HT1080 (cell line): ENCODE measurements around the gene EPB41L2. TPM values are rescaled to one million over a fixed set of nuclear protein-coding genes. Genes with fewer than 3 reads are reported as not detected.
"Not testable (repeated sequence)": the region's sequence is repeated elsewhere in the genome, so short reads cannot be mapped to it uniquely, and the experiment has no call there.

Experiments
- DNase-seq: peaks from one replicate; pipeline ENCODE4 v3.0.0-alpha.2; 2015; ENCODE audit warnings: low read depth
- total RNA-seq: library from RNA; depleted of rRNA; stranded (reverse); fragments of >200 nt; shearing (Covaris generic); gene quantifications from 2 replicates; pipeline ENCODE4 v1.2.3, GENCODE V29; 2014

The EPB41L2 gene
- total RNA-seq, 1 experiment from 2014 or later: 32.5 TPM

- DNase-seq: no peak
These were observed 58.1 kb downstream of the EPB41L2 start for GRCh38 chr6:131004936-131005335.

GRCh38 chr6:131004387-131004755 is 58.7 kb downstream of the EPB41L2 start:
- DNase-seq: no peak

DNA sequence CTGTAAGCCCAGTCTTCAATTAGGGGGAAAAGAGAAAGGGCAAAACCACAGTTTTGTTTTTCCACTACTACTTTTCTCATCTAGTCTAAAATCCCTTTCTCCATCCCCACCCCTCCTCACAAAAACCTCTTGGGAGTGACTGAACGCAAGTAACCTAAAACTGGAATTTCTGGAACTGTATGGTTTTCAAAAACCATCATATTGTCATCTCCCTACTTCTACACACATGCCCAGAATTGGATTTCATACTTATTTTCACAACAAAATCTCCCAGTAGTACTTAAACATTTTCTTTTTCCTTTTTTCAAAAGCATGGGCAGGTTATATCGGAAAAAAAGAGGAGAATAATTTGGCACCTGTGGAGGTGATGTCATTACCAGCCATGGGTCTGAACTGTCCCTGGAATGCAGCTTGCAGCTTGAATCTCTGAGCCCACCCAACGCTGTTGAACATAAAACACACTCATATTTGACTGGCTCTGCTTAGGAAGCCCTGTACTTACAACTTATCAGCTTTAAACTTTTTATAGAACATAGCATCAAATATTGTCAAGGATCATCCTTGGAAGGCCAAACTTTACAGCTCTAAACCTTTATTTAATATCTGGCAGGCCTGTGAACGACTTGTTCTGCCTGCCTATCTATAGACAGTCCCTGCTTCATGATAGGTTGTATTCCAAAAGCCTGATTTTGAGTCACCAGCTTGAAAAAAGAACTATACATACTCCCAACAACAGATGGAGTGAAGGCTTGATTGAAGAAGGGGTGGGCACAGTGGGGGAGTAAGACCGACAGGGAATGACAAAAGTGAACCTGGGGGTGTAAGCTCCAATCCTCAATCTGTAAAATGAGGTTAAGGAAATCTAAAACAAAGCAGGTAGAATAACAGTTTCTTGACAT is 59.3 kb downstream of the EPB41L2 start:
- no peak for DNase-seq

DNA sequence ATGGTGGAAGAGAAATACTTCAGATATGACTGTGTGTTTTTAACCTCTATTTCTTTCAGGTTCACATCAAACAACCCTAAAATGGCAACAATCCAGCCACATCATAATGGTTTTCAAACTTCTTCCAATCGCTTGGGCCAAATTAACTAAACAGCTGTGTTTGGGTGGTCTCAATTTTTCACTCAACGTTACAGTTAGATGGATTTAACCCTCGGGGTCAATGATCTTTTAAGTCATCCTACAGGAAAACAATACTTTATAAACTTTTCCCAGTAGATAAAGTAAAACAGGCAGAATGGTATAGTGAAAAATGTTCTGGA is 60.4 kb downstream of the EPB41L2 start:
- DNase-seq: no peak

GRCh38 chr6:131001945-131002660 is 60.9 kb downstream of the EPB41L2 start:
- DNase-seq: no peak

DNA sequence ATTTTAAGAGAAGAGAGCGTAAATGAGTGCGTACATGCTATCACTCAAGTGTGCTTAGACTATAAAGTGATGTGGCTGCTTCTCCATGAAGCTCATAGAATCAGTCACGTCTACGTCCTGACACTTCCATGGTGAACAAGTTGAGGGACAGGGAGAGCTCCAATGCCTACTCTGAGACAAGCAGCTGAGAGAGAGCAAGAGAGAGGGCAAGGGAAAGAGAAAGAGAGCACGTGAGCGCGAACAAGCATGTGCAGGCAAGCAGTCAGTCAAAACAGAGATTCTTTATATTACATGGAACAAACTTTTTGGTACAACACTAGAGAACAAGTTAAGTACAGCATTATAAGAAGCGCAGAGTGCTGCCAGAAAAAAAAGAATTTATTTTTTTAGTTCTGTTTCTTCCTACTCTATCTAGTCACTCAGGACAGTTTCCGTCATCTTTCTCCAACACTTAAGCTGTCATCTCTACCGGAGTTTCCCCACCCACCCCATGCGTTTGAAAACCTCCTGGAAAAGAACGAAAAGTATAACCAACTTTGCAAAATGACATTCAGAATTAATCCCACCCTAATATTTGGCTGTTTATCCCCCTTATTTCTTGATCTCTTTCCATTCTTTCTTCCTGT is 61.8 kb downstream of the EPB41L2 start:
- DNase-seq: no peak

DNA sequence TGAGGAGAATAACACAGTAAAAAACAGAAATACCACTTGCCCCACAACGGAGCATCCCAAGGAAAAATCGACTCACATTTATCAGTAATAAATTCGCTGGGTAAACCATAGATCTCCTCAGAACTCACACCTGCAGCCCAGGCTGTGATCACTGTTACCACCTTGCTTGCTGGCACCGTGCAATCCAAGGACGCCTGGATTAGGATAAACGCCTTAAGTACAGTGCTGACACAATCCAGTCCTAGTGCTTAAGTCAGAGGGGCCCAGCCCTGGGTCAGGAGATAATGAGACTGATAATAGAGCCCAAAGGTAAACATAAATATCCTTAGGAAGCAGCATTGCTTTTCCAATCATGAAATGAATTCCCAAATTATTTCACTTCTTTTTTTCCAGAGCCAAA is 62.5 kb downstream of the EPB41L2 start:
- no peak for DNase-seq

DNA sequence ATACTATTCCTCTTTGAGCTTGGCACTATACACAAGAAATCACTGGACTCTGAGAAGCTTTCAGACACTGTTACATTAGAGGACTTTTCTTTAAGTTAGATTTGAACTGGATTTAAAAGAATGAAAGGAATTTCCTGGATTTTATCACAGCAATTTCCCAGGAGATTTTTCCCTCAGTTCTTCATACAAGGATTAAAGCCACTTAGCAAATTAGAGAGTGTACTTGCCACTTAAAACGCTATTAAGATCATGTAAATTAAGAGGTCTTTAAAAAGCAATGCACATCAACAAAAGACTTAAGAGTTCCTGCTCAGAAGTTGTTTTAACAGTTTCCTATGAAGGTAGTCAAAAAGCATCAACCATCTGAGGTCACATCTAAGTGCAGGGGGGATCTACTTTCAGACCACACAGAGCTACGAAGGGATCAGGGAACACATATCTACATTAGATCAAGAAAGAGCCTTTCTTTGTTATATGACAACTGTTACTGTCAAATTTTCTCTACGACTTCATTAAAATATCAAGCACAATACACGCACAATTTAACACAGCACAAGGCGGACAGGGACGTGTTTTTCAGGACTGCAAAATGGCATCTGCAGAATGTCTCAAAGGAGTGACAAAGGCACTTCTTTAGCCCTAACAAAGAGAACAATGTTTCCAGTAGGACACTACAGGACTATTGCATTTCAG is 65.8 kb downstream of the EPB41L2 start:
- peak; percentile 6 for DNase-seq

DNA sequence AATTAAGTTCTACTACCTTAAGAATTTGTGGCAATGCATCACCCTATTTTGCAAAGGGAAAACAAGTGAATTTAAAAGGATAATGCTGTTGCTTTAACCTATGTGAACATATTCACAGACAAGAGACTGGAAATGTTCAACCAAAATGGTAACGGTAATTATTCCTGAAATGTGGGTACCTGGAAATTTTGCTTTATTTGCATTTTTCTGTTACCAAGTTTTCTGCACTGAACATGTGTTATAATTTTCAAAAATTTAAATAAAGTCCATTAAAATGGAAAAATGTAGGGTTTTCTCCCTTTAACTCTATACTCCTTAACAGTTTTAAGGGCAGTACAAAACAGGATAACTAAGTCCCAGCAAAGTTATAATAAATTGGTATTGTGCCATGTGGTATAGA is 66.4 kb downstream of the EPB41L2 start:
- no peak for DNase-seq

DNA sequence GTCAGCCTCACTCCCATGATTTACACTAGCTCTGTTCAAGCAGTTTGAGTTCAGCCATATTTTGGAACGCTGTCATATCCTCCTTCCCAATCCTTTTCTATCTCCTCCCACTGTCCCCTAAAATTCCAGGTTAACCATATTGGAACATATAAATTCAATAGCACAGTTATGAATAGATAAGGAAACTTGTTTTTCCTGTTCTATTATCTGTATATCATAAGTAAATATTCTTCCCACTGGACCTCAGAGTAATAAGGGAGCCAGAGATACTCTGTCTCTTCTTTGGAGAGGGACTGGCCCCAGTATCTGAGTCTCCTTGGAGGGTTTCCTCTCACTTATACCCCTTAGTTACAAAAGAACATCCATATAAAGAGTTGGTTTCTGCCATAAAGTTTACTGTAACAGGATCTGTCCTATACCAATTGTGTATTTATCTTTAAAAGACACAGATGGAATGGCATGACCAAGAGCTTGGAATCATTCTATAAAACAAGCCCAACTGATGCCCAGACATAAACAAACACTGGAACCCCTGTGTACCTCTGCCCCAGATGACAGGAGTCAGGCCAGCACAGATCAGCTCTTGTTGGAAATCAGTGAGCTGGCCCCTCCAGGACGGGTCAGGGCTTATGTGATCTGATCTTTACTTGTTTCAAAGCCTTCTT is 67.1 kb downstream of the EPB41L2 start:
- no peak for DNase-seq

GRCh38 chr6:130994319-130995097 is 68.5 kb downstream of the EPB41L2 start:
- DNase-seq: no peak

- DNase-seq: no peak
These were observed 69.7 kb downstream of the EPB41L2 start for GRCh38 chr6:130993292-130993765.

GRCh38 chr6:130991422-130992137 is 71.5 kb downstream of the EPB41L2 start:
- DNase-seq: no peak

DNA sequence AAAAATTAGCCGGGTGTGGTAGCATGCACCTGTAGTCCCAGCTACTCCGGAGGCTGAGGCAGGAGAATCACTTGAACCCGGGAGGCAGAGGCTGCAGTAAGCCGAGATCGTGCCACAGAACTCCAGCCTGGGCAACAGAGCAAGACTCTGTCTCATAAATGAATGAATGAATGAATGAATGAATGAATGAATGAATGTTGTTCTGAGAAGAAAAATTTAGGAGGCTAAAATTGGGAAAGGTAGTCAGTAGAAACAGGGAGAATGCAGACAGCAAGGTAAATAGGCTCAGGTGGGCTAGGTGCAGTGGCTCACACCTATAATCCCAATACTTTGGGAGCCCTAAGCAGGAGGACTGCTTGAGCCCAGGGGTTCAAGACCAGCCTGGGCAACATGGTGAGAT is 75.5 kb downstream of the EPB41L2 start:
- DNase-seq: not testable (repeated sequence)

GRCh38 chr6:130985115-130985514 is 77.9 kb downstream of the EPB41L2 start:
- no peak for DNase-seq

DNA sequence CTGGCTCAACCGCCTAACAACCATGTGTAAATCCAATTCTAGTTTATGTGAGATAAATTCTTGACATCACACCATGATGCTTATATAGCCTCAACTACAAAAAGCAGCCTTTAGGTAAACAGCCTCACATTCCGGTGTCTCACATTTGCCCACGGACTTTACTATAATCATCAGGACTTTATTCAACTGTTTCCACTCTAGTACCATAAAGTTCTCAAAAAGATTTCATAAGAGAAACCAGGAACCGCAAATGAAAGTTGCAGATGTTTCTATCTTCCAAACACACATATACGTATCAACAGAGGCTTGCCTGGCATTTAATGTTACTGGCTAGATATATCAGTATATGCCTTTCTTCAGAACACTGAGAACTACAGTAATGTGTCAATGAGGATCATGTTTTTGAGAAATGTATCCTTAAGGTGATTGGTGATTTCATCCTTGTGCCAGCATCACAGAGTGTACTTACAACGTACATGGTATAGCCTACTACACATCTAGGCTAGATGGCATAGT is 80.0 kb downstream of the EPB41L2 start:
- DNase-seq: no peak

- no peak for DNase-seq
These were observed 80.9 kb downstream of the EPB41L2 start for GRCh38 chr6:130982135-130982534.

DNA sequence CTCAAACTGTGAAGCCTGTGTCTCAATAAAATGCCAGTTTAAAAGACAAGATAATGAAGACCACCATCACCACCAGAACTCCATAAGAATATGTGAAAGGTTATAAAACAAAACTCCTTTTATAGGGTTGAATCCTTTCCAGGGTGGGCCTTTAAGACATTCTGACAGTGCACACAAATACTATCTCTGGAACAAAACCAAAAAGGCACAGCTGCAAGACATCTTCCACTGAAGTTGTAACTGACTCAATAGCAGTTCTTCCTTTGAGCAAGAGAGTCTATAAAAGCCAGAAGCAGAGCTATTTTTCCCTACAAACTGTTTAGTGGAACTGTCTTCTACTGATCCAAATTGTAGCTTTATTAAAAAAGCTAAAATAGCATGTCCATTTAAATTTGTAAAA is 81.6 kb downstream of the EPB41L2 start:
- no peak for DNase-seq

DNA sequence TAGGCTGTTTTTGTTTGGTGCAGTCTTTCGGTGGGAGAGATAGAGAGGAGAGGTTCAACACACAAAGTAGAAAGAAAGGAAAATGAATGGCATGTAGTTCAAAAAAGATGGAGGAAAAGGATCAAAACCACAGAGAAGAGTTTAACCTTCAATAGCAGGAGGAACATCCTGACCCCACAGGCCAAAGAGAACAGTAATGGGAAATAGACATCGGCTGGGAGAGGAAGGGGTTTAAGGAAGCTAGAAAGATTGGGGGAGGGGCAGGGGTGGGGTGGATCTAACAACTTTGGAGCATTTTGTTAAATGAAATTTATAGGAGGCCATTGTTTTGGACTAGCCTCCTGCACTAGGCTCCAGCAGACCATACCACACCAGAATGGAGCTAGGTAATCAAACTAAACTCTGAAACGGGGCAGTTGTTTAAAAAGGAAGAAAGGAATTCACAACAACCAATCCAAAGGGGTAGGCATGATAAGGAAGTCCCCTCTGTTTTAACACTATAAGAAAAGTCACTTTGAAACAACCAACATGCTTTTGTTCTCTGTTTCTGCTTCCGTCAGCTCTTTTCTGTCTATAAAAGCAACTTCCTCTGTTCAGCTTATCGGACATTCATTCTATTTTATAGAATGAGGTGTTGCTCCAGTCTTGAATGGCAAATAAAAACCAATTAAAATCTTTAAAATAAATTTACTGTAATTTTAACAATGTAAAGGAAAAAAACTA is 82.6 kb downstream of the EPB41L2 start:
- no peak for DNase-seq
